DND-41 (cell line): ENCODE data around the gene SOX5.

ENCODE experiments used
- EZH2 ChIP-seq: IDR thresholded peaks from 3 replicates; pipeline ENCODE4 v1.6.1; 2012; ENCODE audit warnings: borderline replicate concordance, low read depth, mild to moderate bottlenecking, moderate library complexity, low read length, inconsistent platforms; ENCODE audit not compliant: severe bottlenecking
- TF ChIP-seq, protein P1 (sequence below): IDR thresholded peaks from 2 replicates; pipeline ENCODE4 v1.5.1; 2012; ENCODE audit warnings: borderline replicate concordance, low read length, moderate library complexity, mild to moderate bottlenecking; ENCODE audit not compliant: poor library complexity, severe bottlenecking; ENCODE audit errors: extremely low read depth

DNA sequence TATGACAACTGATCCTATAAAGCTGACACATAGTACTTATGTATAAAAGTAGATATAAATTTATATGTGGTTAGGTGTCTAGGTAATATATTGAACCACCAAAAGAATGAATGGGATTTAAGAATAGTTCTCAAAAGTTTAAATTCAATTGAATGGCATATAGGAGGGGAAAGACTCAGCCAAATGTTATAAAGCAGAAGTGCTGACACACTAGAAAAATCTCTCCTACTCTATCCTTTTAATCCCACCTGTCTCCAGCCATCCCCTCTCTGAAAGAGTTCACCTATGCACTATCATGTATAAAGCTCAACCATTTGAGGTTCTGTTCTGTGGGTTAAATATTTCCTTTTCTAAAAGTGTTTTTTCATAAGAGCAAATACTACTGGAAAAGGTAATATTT, 400.7 kb downstream of the SOX5 start:
- TF ChIP-seq, protein P1, sequence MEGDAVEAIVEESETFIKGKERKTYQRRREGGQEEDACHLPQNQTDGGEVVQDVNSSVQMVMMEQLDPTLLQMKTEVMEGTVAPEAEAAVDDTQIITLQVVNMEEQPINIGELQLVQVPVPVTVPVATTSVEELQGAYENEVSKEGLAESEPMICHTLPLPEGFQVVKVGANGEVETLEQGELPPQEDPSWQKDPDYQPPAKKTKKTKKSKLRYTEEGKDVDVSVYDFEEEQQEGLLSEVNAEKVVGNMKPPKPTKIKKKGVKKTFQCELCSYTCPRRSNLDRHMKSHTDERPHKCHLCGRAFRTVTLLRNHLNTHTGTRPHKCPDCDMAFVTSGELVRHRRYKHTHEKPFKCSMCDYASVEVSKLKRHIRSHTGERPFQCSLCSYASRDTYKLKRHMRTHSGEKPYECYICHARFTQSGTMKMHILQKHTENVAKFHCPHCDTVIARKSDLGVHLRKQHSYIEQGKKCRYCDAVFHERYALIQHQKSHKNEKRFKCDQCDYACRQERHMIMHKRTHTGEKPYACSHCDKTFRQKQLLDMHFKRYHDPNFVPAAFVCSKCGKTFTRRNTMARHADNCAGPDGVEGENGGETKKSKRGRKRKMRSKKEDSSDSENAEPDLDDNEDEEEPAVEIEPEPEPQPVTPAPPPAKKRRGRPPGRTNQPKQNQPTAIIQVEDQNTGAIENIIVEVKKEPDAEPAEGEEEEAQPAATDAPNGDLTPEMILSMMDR = no peak
- no peak for TF ChIP-seq EZH2
